ENCODE results near the gene OLFM4.
"Not testable (repeated sequence)": the region's sequence is repeated elsewhere in the genome, so short reads cannot be mapped to it uniquely, and the experiment has no call there.

OLFM4 gene

DNA sequence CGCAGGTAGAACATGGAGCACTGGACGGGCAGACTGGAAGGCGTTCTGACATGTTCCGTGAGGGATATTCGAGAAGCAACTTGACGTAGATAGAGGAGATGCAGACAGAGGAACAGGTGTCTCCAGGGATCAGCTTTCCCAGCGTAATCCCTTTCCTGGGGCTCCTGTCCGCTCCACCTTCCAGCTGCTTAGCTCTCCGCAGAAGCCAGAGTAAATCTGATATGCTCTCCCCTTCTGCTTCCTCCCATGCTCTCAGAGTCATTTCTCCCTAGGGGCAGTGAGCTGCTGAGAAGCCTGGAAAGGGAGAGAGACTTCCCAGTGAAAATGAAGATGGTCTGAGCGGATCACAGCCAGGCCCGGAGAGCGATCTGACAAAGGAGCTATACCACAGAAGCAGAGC is 23.0 kb upstream of the OLFM4 start:
- peaks cover 20% of the 10 kb centered on the region for H3K27me3 Mint-ChIP-seq
- H3K4me3 Mint-ChIP-seq, result no peak overlapping the region
- no peaks in the 10 kb centered on the region for H3K4me1 Mint-ChIP-seq
- ATAC-seq, result no peak
- H3K27ac Mint-ChIP-seq, result no peak overlapping the region
- H3K36me3 Mint-ChIP-seq, result no peaks in the 10 kb centered on the region
- H3K9me3 Mint-ChIP-seq, result no peaks in the 10 kb centered on the region

GRCh38 chr13:53007872-53008271 is 20.7 kb upstream of the OLFM4 start:
- peaks cover 5% of the 10 kb centered on the region for H3K4me1 Mint-ChIP-seq
- no peak overlapping the region for H3K4me3 Mint-ChIP-seq
- H3K27ac Mint-ChIP-seq, result no peak overlapping the region
- no peaks in the 10 kb centered on the region for H3K9me3 Mint-ChIP-seq
- H3K27me3 Mint-ChIP-seq, result peaks cover 18% of the 10 kb centered on the region
- ATAC-seq, result no peak
- no peaks in the 10 kb centered on the region for H3K36me3 Mint-ChIP-seq

DNA sequence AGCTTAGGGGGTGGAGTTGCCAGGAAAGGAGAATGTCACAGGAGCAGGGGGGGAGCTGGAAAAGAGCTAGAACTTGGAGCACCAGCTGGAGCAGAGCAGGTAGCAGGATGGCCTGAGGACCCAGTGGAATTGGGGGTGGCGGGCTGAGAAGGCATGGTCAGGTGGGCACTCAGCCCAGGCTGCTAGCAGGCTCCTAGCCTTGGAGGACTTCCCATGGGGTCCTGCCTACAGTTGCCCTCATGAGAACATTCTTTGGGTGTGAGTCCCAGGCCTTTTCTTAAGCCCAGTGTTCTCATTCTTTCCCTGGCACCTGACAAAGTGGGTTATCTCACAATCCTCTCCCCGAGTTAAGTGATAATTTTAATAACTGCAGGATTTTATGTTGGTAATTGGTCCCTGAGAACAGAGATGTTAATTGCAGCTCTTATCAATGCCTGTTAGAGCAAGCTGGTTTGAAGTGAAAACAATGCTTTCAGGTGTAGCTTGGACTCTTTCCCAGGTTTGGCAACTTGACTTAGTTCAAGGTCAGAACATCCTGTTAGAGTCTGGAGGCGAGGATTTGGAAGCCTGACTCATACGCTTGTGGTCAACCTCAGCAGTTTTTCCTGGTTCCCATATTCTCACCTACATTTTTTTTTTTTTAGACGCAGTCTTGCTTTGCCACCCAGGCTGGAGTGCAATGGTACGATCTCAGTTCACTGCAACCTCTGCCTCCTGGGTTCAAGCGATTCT is 18.1 kb upstream of the OLFM4 start:
- Mint-ChIP-seq H3K4me3 (no peak overlapping the region), H3K27ac (no peak overlapping the region), H3K27me3 (peaks cover 8% of the 10 kb centered on the region), H3K9me3 (no peaks in the 10 kb centered on the region), H3K4me1 (peaks cover 6% of the 10 kb centered on the region), H3K36me3 (no peaks in the 10 kb centered on the region)
- ATAC-seq, result no peak

DNA sequence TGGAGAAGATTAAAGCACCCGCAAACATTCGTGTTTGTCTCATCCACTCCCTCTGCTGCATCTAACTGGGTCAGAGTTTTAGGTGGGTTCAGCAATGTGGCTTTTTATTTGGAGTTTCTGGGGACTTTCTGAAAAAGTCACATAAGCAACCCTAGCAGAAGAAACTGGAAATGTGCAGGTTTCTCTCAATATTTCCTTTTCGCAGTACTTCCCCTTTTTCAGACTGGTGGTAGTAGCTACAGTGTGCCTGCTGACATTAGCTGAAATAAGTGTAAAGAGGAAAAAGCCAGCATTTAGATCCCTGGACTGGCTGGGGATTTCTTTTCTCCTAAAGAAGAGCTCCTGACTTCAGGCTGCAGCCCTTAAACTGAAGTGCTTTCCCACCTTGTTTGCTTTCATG is 15.9 kb upstream of the OLFM4 start:
- no peak overlapping the region for H3K4me3 Mint-ChIP-seq
- peaks cover 4% of the 10 kb centered on the region for H3K9me3 Mint-ChIP-seq
- no peaks in the 10 kb centered on the region for H3K27me3 Mint-ChIP-seq
- no peaks in the 10 kb centered on the region for H3K36me3 Mint-ChIP-seq
- H3K27ac Mint-ChIP-seq, result no peak overlapping the region
- peak; percentile 66 for ATAC-seq
- peaks cover 6% of the 10 kb centered on the region for H3K4me1 Mint-ChIP-seq

- Mint-ChIP-seq H3K4me3 (no peak overlapping the region), H3K36me3 (no peaks in the 10 kb centered on the region), H3K4me1 (peaks cover 6% of the 10 kb centered on the region), H3K27me3 (no peaks in the 10 kb centered on the region), H3K9me3 (peaks cover 4% of the 10 kb centered on the region), H3K27ac (no peak overlapping the region)
- no peak for ATAC-seq
Observed at GRCh38 chr13:53013113-53013512, 15.5 kb upstream of the OLFM4 start.

DNA sequence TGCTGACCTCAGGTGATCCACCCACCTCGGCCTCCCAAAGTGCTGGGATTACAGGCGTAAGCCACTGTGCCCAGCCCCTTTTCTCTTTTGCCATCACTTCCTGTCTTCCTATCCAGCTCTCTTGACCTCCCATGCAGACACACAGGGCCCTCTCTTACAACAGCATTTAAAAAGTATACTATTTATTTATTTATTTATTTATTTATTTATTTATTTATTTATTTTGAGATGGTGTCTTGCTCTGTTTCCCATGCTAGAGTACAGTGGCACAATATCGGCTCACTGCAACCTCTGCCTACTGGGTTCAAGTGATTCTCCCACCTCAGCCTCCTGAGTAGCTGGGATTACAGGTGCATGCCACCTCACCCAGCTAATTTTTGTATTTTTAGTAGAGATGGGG is 14.6 kb upstream of the OLFM4 start:
- not testable (repeated sequence) for H3K4me1 Mint-ChIP-seq, H3K27ac Mint-ChIP-seq, H3K9me3 Mint-ChIP-seq, H3K27me3 Mint-ChIP-seq, ATAC-seq, H3K4me3 Mint-ChIP-seq, H3K36me3 Mint-ChIP-seq

- Mint-ChIP-seq H3K9me3 (peaks cover 4% of the 10 kb centered on the region), H3K4me1 (peaks cover 6% of the 10 kb centered on the region), H3K27me3 (no peaks in the 10 kb centered on the region), H3K4me3 (no peak overlapping the region), H3K27ac (no peak overlapping the region), H3K36me3 (no peaks in the 10 kb centered on the region)
- ATAC-seq, result no peak
Observed at GRCh38 chr13:53014495-53015443, 13.8 kb upstream of the OLFM4 start.

DNA sequence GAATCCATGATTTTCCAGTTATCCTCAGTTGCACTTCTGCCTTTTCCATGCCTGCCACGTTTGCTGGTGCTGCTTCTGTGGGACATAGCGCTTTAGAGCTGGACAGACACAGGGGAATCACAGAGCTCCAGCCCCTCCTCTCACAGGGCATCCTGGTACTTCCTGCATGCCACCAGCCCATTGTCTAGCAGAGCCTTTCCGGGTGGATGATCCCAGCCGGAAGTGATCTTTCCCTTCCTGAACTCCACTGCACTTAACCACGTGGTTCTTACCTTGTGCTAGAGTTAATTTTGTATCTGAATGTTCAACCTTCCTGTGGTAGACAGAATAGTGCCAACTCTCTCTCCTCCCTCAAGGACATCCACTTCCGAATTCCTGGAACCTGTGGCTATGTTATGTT is 12.6 kb upstream of the OLFM4 start:
- ATAC-seq, result no peak
- H3K4me1 Mint-ChIP-seq, result peaks cover 6% of the 10 kb centered on the region
- no peak overlapping the region for H3K27ac Mint-ChIP-seq
- no peaks in the 10 kb centered on the region for H3K27me3 Mint-ChIP-seq
- H3K9me3 Mint-ChIP-seq, result peaks cover 4% of the 10 kb centered on the region
- H3K4me3 Mint-ChIP-seq, result no peak overlapping the region
- H3K36me3 Mint-ChIP-seq, result no peaks in the 10 kb centered on the region

DNA sequence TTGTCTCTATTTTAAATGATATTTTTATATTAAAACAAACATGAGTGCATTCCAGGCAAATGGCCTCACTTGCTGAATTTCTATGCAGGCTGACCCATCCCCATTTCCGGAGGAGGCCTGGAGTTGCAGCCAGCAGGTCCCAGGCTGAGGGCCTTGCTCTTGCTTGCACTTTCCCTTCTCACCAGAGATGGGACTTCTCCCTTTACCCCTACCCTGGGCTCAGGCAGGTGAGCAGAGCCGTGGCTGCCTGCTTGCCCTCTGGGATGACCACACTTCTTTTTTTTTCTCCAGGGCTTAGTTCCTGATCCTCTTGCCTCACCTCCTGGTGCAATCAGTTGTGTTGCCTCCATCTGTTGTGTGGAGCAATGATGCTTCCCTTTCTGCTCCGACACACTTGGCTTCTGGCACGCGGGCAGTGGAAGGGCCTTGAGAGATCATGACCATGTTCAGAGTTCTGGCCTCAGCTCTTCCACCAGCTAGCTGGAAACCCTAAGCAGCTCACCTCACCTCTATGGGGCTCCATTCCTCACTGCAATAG is 11.1 kb upstream of the OLFM4 start:
- Mint-ChIP-seq H3K27me3 (no peaks in the 10 kb centered on the region), H3K27ac (no peak overlapping the region)
- no peak for ATAC-seq

DNA sequence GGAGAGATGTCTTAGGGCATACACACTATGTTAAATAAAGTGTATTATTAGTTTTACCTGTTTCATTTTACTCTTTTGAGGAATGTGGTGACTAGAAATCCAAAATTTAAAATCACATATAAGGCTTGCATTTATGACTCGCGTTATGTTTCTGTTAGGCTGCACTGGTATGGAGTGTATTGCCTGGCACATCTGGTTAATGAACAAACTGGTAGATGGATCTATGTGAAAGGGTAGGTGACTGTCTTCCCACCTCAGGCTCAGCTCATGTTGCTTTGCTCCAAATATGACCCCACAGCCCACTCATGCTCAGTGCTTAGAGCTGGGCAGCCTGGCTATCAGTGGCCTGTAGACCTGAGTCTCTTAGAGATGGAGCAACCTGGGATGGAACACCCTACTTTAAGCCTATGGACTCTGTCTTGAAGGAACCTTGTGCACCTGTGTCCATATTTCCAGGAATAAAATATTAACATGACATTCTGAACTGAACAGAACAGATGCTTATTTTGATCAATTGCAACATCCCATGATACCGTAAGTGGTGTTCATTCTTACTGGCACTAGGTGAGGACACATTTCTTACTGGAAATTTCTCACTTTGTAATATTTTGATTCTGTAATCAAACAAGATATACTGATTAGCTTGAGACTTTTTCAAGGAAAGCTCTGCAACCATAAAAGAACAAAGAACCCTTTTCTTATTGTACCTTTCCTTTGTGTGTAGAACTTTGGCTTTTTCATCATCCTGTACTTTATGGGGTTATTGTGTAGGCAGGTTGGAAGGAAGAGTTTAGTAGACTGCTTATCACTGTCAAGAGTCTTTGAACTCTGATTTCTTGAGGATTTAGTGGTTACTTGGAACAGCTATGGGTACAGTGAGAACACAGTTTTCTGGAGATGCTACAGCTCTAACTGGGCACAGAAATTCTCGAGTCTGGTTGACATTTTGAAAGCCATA is 9.6 kb upstream of the OLFM4 start:
- Mint-ChIP-seq H3K27ac (no peak overlapping the region), H3K4me1 (no peaks in the 10 kb centered on the region), H3K36me3 (no peaks in the 10 kb centered on the region), H3K4me3 (no peak overlapping the region), H3K27me3 (no peaks in the 10 kb centered on the region), H3K9me3 (peaks cover 4% of the 10 kb centered on the region)
- ATAC-seq, result no peak

More for the DNA sequence above, 11.1 kb upstream of the OLFM4 start:
- Mint-ChIP-seq H3K4me1 (peaks cover 5% of the 10 kb centered on the region), H3K9me3 (peaks cover 4% of the 10 kb centered on the region), H3K36me3 (no peaks in the 10 kb centered on the region), H3K4me3 (no peak overlapping the region)

- Mint-ChIP-seq H3K27me3 (no peaks in the 10 kb centered on the region), H3K4me3 (no peak overlapping the region), H3K36me3 (no peaks in the 10 kb centered on the region), H3K27ac (no peak overlapping the region), H3K4me1 (no peaks in the 10 kb centered on the region), H3K9me3 (peaks cover 4% of the 10 kb centered on the region)
- ATAC-seq, result no peak
Observed at GRCh38 chr13:53020764-53021335, 7.8 kb upstream of the OLFM4 start.

DNA sequence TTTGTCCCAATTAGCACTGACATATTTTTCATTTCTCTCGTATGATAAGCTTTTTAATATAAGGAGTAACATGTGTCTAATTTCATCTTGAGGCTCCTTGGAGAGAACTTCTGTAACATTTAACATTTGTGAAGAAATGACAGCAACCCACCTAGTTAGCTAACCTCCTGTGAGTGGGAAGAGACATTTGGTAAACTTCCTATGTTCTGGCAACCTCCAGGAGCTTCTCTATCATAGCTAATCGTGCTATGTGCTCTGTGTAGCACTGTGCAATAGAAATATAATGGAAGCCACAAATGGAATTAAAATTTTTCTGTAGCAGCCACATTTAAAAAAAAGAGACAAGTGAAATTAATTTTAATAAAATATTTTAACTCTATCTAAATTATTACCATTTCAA is 5.4 kb upstream of the OLFM4 start:
- no peaks in the 10 kb centered on the region for H3K4me1 Mint-ChIP-seq
- ATAC-seq, result no peak
- H3K36me3 Mint-ChIP-seq, result no peaks in the 10 kb centered on the region
- no peaks in the 10 kb centered on the region for H3K9me3 Mint-ChIP-seq
- no peak overlapping the region for H3K27ac Mint-ChIP-seq
- H3K27me3 Mint-ChIP-seq, result no peaks in the 10 kb centered on the region
- H3K4me3 Mint-ChIP-seq, result no peak overlapping the region

GRCh38 chr13:53028063-53028462 is 550 bp upstream of the OLFM4 start:
- H3K36me3 Mint-ChIP-seq, result no peaks in the 10 kb centered on the region
- H3K4me1 Mint-ChIP-seq, result no peaks in the 10 kb centered on the region
- H3K4me3 Mint-ChIP-seq, result no peak overlapping the region
- ATAC-seq, result no peak
- no peak overlapping the region for H3K27ac Mint-ChIP-seq
- H3K9me3 Mint-ChIP-seq, result no peaks in the 10 kb centered on the region
- H3K27me3 Mint-ChIP-seq, result no peaks in the 10 kb centered on the region

DNA sequence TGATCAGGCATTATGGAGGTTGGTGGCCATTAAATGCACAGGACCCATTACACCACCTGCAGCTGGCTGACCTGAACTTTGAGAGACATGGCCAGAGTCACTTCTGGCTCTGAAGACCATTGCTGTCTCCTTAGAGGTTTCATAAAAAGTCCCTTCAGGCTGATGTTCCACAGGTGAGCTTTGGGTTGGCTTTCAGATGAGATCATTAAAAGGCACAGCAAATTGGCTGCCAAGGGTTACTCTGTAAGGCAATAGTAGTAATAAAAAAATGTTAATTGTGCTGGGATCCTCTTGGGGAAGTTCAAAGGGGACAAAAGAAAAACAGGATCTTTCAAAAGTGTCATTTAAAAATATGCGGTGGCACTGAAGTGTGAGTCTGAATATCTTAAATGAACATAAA is 4.2 kb downstream of the OLFM4 start:
- Mint-ChIP-seq H3K27me3 (peaks cover 13% of the 10 kb centered on the region), H3K9me3 (no peaks in the 10 kb centered on the region), H3K4me3 (no peak overlapping the region), H3K27ac (no peak overlapping the region), H3K36me3 (no peaks in the 10 kb centered on the region), H3K4me1 (no peaks in the 10 kb centered on the region)
- no peak for ATAC-seq
